Spinal cord (tissue), 10 donors: ENCODE results near the gene EYA2. TPM values are rescaled to one million over a fixed set of nuclear protein-coding genes. Genes with fewer than 3 reads are reported as not detected.

Experiments
- DNase-seq, 6 donors: peaks; one replicate each; pipeline versions ENCODE4 v3.0.0 to v3.0.0-alpha.2; 2013 to 2015; ENCODE audit warnings: low spot score in 6 of 6, low read depth in 4 of 6
- H3K27ac ChIP-seq: one replicate; pipeline ENCODE4 v1.5.1; 2013; ENCODE audit warnings: low read depth, low read length, control low read depth
- H3K27me3 ChIP-seq: one replicate; pipeline ENCODE4 v1.6.1; 2013; ENCODE audit warnings: low read length; ENCODE audit not compliant: control insufficient read depth, insufficient read depth
- H3K36me3 ChIP-seq: one replicate; pipeline ENCODE4 v1.6.1; 2013; ENCODE audit warnings: low read length; ENCODE audit not compliant: control insufficient read depth, insufficient read depth
- H3K4me1 ChIP-seq: one replicate; pipeline ENCODE4 v1.6.1; 2013; ENCODE audit warnings: low read length; ENCODE audit not compliant: control insufficient read depth, insufficient read depth
- H3K4me3 ChIP-seq: one replicate; pipeline ENCODE4 v1.5.1; 2013; ENCODE audit warnings: low read depth, low read length, control low read depth
- H3K9me3 ChIP-seq: one replicate; pipeline ENCODE4 v1.6.1; 2013; ENCODE audit warnings: low read length; ENCODE audit not compliant: control insufficient read depth, insufficient read depth
- WGBS: methylation state at CpG from one replicate; pipeline ENCODE4 v1.1.5; 2013; ENCODE audit warnings: missing lambda C conversion rate; ENCODE audit not compliant: insufficient coverage; 5-methylcytosine and 5-hydroxymethylcytosine counted together
- polyA plus RNA-seq, 2 donors: library from polyadenylated mRNA; unstranded; fragments of 120-200 nt; gene quantifications; one replicate each; pipeline ENCODE4 v1.2.1, GENCODE V29; 2013; ENCODE audit not compliant: insufficient read length in 2 of 2
- total RNA-seq, 2 donors: library from RNA; depleted of rRNA in 1 of 2; stranded (reverse); fragments of 120-200 nt in 1 of 2; fragments of >200 nt in 1 of 2; gene quantifications; one replicate each; pipeline versions ENCODE4 v1.2.3 to v1.2.4, GENCODE V29; 2013 to 2014
- donor health status: healthy.

The EYA2 gene
- total and polyA plus RNA-seq, 4 donors = 10.7 to 32.7 (median 25.0) TPM

DNA sequence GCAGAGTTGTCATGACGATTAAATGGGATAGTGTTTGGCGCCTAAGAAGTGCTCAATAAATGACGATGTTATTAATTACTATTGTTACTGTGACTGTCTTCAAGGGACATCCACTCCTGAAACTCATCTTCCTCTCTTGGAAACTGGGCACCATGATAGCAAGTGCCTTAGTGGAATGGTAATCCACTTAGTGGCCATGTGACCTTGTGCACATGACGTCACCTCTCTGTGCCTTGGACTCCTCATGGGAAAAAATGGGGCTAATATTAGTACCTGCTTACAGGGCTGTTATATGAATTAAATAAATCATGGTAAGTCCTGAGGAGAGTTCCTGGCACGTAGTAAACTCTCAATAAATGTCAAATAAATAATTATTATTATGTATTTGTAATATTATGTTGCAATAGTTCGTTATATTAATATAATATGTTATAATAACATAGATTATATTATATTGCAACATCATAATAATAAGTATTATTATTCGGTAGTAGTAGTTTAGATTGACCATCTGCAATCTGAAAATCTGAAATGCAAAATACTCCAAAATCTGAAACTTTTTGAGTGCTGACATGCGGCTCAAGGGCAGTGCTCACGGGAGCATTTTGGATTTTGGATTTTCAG is 40.9 kb downstream of the EYA2 start:
- 100% methylated on average over 1 of the region's 9 CpGs for WGBS
- no peak for DNase-seq
- peaks cover 23% of the 10 kb centered on the region for H3K4me1 ChIP-seq

DNA sequence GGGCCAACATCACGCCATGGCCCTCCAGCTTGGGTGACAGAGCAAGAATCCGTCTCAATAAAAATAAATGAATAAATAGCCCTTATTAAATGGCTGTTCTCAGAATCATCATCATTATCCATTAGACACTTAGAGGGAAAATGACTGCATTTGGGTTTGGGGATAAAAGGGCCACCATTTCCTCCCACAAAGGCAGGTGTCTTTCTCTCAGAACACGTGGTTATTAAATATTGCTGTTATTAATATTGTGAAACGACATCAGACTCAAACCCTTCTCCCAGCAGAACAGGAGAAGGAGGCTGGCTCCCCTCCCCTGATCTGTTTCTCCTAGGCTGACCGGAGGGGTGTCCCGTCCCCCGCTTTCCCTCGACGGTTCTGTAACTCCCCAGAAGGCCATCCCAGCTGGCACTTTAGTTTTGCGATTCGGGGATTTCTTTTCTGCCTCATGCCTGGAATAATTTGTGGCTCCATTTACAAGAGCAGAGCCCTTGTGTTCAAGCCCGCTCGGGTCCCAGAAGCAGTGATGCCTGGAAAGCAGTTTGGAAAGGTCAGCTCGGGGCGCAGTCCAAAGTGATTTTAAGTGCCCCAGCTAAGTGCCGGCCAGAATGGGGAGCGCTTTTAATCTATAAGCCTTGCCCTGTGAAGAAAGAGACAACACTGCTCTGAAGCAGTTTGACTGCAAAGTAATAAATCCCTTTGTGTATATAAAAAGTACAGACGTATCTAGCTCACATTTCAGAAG is 41.9 kb downstream of the EYA2 start:
- Histone ChIP-seq H3K9me3 (no peaks in the 10 kb centered on the region), H3K36me3 (no peaks in the 10 kb centered on the region), H3K27ac (no peak overlapping the region), H3K27me3 (no peaks in the 10 kb centered on the region), H3K4me1 (peaks cover 16% of the 10 kb centered on the region), H3K4me3 (no peak overlapping the region)
- peak in 1 of 6 donors; percentile 45 for DNase-seq
- WGBS = 44% methylated on average over 8 of the region's 18 CpGs

More for the DNA sequence above, 40.9 kb downstream of the EYA2 start:
- no peaks in the 10 kb centered on the region for H3K27me3 ChIP-seq
- no peak overlapping the region for H3K27ac ChIP-seq
- H3K4me3 ChIP-seq = no peak overlapping the region
- no peaks in the 10 kb centered on the region for H3K9me3 ChIP-seq
- H3K36me3 ChIP-seq = no peaks in the 10 kb centered on the region

DNA sequence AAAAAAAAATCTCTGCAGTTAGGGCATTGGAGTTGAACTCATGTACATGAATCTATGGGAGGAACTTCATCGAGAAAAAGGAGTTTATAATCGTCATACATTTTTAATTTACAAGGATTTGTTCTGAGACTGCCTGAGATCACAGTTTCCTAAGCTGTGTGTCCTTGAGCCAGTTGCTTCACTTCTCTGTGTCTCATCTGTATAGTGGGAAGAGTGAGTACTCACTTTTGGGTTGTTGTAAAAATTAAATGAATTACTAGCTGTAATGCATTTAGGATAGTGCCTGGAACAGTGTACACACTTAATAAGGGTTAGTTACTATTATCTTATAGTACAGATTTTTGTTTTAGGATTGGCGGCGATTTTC is 42.5 kb downstream of the EYA2 start:
- Histone ChIP-seq H3K4me1 (peaks cover 11% of the 10 kb centered on the region), H3K27ac (no peak overlapping the region), H3K36me3 (no peaks in the 10 kb centered on the region), H3K4me3 (no peak overlapping the region), H3K27me3 (no peaks in the 10 kb centered on the region), H3K9me3 (no peaks in the 10 kb centered on the region)
- 82% methylated on average over 2 of the region's 4 CpGs for WGBS
- no peak for DNase-seq

DNA sequence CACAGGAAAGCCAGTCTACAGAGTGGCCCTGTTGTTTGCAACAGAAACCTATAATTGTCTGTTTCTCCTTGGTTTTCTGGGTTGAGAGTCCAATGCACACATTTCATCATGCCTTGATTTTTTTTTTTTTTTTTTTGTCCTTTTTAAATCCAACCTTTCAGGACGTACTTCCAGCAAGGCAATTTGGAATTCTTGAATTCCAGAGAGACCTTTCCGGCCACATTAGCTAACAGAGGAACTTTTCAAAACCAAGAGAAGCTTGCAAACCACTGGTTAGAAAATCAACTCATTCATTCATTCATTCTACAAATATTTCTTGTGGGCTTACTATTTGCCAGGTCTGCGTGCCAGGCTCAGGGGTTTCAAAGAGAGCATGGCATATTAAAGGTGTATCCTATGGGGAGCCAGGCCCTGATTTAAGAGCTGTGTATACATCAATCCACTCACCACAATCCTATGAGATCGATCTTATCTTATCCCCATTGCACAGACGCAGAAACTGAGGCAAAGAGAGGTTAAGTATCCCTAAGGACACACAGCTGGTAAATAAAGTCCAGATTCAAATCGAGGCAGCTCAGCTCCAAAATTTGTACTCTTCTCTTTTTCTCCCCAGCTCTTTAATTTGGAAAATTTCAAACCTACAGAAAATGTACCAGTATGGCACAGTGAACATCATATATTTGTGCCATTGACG is 43.0 kb downstream of the EYA2 start:
- Histone ChIP-seq H3K36me3 (no peaks in the 10 kb centered on the region), H3K4me1 (peaks cover 6% of the 10 kb centered on the region), H3K9me3 (no peaks in the 10 kb centered on the region), H3K27me3 (no peaks in the 10 kb centered on the region), H3K27ac (no peak overlapping the region), H3K4me3 (no peak overlapping the region)
- no peak for DNase-seq
- WGBS = 75% methylated on average over 4 of the region's 7 CpGs

DNA sequence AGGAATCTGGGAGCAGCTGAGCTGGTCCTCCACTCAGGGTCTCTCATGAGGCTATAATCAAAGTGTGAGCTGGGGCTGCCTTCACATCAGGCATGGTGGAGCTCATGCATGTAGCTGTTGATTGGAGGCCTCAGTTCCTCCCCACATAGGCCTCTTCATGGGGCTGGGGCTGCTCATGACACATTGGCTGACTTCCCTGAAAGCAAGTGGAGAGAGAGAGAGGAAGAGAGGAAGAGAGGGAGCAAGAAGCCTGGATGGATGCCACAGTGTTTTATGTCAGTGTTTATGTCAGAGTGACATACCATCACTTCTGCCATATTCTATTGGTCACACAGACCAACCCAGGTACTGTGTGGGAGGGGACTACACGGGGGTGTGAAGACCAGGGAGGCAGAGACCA is 43.8 kb downstream of the EYA2 start:
- no peaks in the 10 kb centered on the region for H3K27me3 ChIP-seq
- H3K9me3 ChIP-seq = no peaks in the 10 kb centered on the region
- H3K27ac ChIP-seq = no peak overlapping the region
- H3K4me3 ChIP-seq = no peak overlapping the region
- no peaks in the 10 kb centered on the region for H3K36me3 ChIP-seq
- H3K4me1 ChIP-seq = peaks cover 10% of the 10 kb centered on the region
- DNase-seq = no peak
- WGBS = no CpG with 5 or more reads among the region's 1 CpG

DNA sequence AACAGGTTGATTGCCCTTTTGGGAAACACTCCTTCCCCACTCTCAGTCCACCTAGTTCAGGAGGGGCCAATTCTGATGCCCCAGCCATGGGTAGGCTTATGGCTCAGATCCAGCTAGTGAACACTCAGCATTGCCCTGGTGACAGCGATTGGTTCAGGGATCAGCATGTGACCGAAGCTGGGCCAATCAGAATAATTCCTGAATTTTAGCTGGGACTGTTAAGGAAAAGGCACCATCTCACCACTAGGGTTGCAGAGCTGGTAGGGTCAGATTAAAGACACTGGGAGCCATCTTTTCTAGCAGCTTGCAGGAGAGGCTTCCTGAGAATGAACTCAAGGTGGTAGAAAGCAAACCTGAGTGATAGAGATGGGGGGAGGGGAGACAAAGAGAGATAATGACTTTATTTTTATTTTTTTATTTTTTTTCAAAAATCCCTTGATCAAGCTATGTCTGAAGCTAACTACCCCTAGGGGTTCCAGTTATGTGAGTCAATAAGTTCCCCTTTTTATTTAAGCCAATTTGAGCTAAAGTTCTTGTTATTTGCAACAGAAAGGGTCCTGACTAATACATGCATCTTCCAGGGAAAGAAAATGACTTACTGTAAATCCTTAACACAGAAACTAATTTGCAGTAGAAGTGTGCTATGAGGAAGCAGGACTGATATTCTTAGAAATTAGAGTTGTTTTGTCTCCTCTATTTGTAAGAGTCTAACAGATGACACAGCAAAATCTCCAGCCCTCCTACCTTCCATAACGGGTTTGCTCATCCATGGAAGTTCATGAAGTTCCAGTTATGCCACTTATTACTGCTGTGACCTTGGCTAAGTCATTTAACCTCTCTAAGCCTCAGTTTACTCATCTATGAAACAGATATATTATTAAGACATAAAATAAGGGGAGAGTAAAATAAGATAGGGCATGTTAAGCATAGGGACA is 44.7 kb downstream of the EYA2 start:
- no peaks in the 10 kb centered on the region for H3K9me3 ChIP-seq
- no peak overlapping the region for H3K27ac ChIP-seq
- no CpG with 5 or more reads among the region's 3 CpGs for WGBS
- H3K27me3 ChIP-seq = no peaks in the 10 kb centered on the region
- H3K4me1 ChIP-seq = peaks cover 17% of the 10 kb centered on the region
- no peak overlapping the region for H3K4me3 ChIP-seq
- no peaks in the 10 kb centered on the region for H3K36me3 ChIP-seq
- no peak for DNase-seq

DNA sequence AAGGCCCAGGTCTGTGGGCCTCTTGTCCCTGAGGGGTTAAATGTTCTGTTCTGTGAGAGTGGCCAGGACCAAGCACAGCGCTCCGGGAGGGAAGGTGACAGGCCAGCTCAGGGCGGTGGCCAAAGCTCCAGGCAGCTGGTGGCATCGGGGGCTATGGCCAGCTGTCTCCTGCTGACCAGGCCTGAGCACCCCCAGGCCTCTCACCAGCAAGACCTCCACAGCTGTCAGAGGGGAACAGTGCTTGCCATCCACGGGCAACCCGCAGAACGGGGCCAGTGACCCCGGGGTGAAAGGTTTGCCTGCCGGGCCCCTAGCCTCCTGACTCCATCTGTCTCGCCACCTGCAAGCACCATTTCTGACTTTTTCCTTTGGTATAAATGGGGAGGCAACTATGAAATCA is 46.0 kb downstream of the EYA2 start:
- Histone ChIP-seq H3K9me3 (no peaks in the 10 kb centered on the region), H3K27me3 (no peaks in the 10 kb centered on the region), H3K4me1 (peaks cover 17% of the 10 kb centered on the region), H3K27ac (no peak overlapping the region), H3K36me3 (no peaks in the 10 kb centered on the region), H3K4me3 (no peak overlapping the region)
- DNase-seq = no peak
- WGBS = 75% methylated on average over 4 of the region's 10 CpGs

DNA sequence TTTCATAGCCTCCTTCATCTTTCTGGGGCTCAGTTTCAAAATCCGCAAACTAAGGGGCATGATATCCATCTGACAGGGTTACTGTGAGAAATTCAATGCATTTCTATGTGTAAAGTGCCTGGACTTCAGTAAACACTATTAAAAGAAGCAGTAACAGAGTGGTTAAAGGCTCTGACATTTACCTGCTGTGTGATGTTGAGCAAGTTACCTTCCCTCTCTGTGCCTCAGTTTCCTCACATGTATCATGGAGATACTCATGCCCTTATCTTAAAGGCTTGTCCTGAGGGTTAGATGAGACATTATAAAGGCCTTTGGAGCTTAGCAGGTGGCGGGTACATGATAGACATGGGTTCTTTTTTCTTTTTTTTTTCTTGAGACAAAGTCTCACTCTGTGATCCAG is 46.8 kb downstream of the EYA2 start:
- Histone ChIP-seq H3K27ac (no peak overlapping the region), H3K4me1 (peaks cover 17% of the 10 kb centered on the region), H3K4me3 (no peak overlapping the region), H3K9me3 (no peaks in the 10 kb centered on the region), H3K36me3 (no peaks in the 10 kb centered on the region), H3K27me3 (no peaks in the 10 kb centered on the region)
- no CpG with 5 or more reads among the region's 2 CpGs for WGBS
- no peak for DNase-seq

DNA sequence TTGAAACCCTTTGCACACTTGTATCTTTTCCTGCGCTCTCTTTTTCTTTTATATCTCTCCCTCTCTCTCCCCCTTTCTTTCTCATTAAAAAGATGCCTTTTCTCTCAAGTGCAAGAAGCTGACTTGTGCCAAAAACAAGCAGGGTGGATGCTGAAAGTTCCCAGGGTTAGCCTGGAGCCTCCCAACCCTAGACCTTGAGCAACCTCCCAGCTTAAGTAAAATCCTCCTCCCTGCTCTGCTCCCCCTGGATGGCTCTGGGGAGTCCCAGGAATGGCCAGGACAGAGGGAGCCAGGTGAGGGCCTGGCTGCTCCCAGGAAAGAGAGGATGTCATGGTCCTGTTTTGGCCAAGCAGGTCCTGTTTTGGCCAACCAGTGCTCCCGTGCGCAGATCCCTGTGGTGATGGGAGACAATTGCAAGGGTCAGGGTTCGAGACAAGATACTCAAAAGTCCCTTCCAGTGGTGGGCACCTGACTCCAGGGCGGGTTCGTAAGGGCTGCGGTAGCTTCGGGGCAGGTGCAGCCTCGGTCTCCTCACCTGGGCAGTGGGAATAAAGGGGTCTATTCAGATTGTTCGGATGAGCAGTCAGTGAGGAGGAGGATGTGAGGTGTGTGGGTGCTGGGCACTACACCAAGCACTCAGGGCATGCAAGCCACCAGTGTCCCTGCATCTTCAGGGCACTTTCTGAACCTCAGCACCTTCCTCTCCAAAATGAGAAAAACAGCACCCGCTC is 49.4 kb downstream of the EYA2 start:
- H3K36me3 ChIP-seq = no peaks in the 10 kb centered on the region
- peak overlapping the region; percentile 73 for H3K27ac ChIP-seq
- no peaks in the 10 kb centered on the region for H3K9me3 ChIP-seq
- no peak for DNase-seq
- WGBS = 88% methylated on average over 10 of the region's 11 CpGs
- H3K4me1 ChIP-seq = peaks cover 12% of the 10 kb centered on the region
- H3K27me3 ChIP-seq = no peaks in the 10 kb centered on the region
- H3K4me3 ChIP-seq = no peak overlapping the region
